Adrenal gland (tissue), 5 donors: ENCODE measurements around the gene PHETA1.

Experiments
- POLR2A ChIP-seq, 2 donors: fragments of 450-650 bp; IDR thresholded peaks; one replicate each; pipeline ENCODE4 v1.6.1; 2017; ENCODE audit warnings: antibody characterized with exemption in 2 of 2, mild to moderate bottlenecking in 2 of 2, moderate library complexity in 1 of 2
- TF ChIP-seq, protein P1 (sequence below), 6 experiments: fragments of 450-650 bp in 4 of 6; fragments of 200-600 bp in 2 of 6; sonication (generic) in 1 of 6; IDR thresholded peaks; 1 replicate in 5 of 6; 2 replicates in 1 of 6; pipeline versions ENCODE4 v1.5.1 to v1.8.0; 2016 to 2021; ENCODE audit warnings: antibody characterized with exemption in 6 of 6, mild to moderate bottlenecking in 2 of 6, moderate library complexity in 1 of 6
- donor health status: DM: no; HTN: no; CAD: no.

DNA sequence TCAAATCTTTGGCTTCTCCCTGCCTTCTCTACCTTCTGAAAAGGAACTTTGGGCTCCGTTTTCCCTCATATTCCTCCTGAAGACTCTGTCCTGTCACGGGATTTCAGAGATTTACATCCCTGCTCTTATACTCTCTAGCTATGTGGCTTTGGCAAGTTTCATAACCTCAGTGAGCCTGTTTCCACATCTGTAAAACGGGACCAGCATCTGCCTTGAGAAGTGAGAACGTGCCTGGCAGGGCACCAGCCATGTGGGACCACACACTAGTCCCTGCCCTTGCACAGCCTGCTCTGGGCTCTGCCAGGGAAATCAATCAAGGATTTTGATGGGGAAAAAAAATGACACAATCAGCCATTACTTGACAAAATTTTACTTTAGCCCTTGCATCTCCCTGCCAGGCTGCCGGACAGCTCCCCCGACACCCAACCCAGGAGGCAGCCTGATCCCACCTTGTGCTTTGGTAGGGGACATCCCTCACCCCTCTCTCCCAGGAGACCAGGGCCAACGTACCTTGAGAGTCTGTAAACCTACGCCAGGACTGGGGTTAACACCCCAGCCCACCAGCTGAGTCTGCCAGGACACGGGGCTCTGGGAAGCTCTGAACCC is 8.5 kb downstream of the PHETA1 start:
- TF ChIP-seq, protein P1, sequence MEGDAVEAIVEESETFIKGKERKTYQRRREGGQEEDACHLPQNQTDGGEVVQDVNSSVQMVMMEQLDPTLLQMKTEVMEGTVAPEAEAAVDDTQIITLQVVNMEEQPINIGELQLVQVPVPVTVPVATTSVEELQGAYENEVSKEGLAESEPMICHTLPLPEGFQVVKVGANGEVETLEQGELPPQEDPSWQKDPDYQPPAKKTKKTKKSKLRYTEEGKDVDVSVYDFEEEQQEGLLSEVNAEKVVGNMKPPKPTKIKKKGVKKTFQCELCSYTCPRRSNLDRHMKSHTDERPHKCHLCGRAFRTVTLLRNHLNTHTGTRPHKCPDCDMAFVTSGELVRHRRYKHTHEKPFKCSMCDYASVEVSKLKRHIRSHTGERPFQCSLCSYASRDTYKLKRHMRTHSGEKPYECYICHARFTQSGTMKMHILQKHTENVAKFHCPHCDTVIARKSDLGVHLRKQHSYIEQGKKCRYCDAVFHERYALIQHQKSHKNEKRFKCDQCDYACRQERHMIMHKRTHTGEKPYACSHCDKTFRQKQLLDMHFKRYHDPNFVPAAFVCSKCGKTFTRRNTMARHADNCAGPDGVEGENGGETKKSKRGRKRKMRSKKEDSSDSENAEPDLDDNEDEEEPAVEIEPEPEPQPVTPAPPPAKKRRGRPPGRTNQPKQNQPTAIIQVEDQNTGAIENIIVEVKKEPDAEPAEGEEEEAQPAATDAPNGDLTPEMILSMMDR (IDR thresholded peaks at IDR 0.05), result no peak
- no peak for TF ChIP-seq POLR2A (IDR thresholded peaks at IDR 0.05)
